Psoas muscle (tissue), 8 donors: ENCODE results near the gene MYL4. TPM values are rescaled to one million over a fixed set of nuclear protein-coding genes. Genes with fewer than 3 reads are reported as not detected.
"Not testable (repeated sequence)": the region's sequence is repeated elsewhere in the genome, so short reads cannot be mapped to it uniquely, and the experiment has no call there.

ENCODE experiments used
- ATAC-seq, 4 donors: fragments of 200-7000 bp; cut with Tn5 transposase; one replicate each; pipeline ENCODE4 v1.9.1; 2020; ENCODE audit warnings: moderate library complexity in 3 of 4, mild to moderate bottlenecking in 2 of 4
- DNase-seq, 2 donors: peaks; one replicate each; pipeline ENCODE4 v3.0.0-alpha.2; 2020
- H3K27ac ChIP-seq: fragments of 200-600 bp; one replicate; pipeline ENCODE4 v1.8.0; 2022
- H3K27me3 ChIP-seq, 3 donors: fragments of 200-600 bp in 1 of 3; one replicate each; pipeline versions ENCODE4 v1.6.1 to v1.8.0; 2013 to 2022; ENCODE audit warnings: low read length in 2 of 3, mild to moderate bottlenecking in 2 of 3, moderate library complexity in 1 of 3; ENCODE audit not compliant: insufficient read depth in 3 of 3
- H3K36me3 ChIP-seq, 2 donors: fragments of 200-600 bp in 1 of 2; one replicate each; pipeline versions ENCODE4 v1.6.1 to v1.8.0; 2013 to 2022; ENCODE audit warnings: low read depth in 1 of 2, mild to moderate bottlenecking in 1 of 2, moderate library complexity in 1 of 2; ENCODE audit not compliant: insufficient read depth in 1 of 2
- H3K4me1 ChIP-seq: fragments of 200-600 bp; one replicate; pipeline ENCODE4 v1.8.0; 2022
- H3K4me3 ChIP-seq: fragments of 200-600 bp; one replicate; pipeline ENCODE4 v1.8.0; 2022; ENCODE audit warnings: mild to moderate bottlenecking
- H3K9me3 ChIP-seq: fragments of 200-600 bp; one replicate; pipeline ENCODE4 v1.8.0; 2022
- WGBS, 3 donors: extraction: QIAGEN DNeasy Blood & Tissue Kit; methylation state at CpG; one replicate each; pipeline versions ENCODE4 v1.1.6 to v1.1.7; 2013; 5-methylcytosine and 5-hydroxymethylcytosine counted together
- intact Hi-C, 2 donors: fragments of 100-400 bp; cut with DNase I; formaldehyde crosslinking; loops; one replicate each; pipeline versions ENCODE4 v1.11.0 to v1.14.2; 2022
- long read RNA-seq, 2 donors: library from polyadenylated mRNA; unstranded; transcript quantifications; one replicate each; pipeline ENCODE4 v2.0.0, GENCODE V29; 2021
- polyA plus RNA-seq, 3 donors: library from polyadenylated mRNA; stranded (reverse); fragments of 200-250 nt; gene quantifications; one replicate each; pipeline ENCODE4 v1.2.3, GENCODE V29; 2013
- total RNA-seq, 4 donors: library from RNA; stranded (reverse); fragmentation: NEBNext Ultra II Directional in 2 of 4; extraction: Animal tissue kit (Norgen Biotek cat#: 25700) in 2 of 4; gene quantifications; one replicate each; pipeline versions ENCODE4 v1.2.1 to v1.2.4, GENCODE V29; 2021 to 2023
- TF ChIP-seq, protein P1 (sequence below): fragments of 200-600 bp; IDR thresholded peaks from one replicate; pipeline ENCODE4 v1.8.0; 2022; ENCODE audit warnings: antibody characterized with exemption
- donor health status: healthy with polysubstance abuse.
- donor health status: DM: no; HTN: no; CAD: no; lungs with moderate emphysema.
- donor health status: Bipolar disorder and iron deficiency.
- donor health status: healthy.
- donor health status: DM: yes; HTN: yes; CAD: no.
- donor health status: DM: no; HTN: no; CAD: no.
- donor health status: DM: no; HTN: no; CAD: no.
- donor health status: DM: yes; HTN: yes; CAD: no.

The MYL4 gene
- 1 to 10 TPM in 3 of 4 donors, under 1 TPM in 1; 0.89 to 6.7 (median 2.4) TPM for total RNA-seq
- 1 to 10 TPM in 2 of 3 donors, under 1 TPM in 1; 0.52 to 4.5 (median 1.3) TPM for polyA plus RNA-seq
- long read RNA-seq, donor 1, partial matches to known transcripts: 1 of 2 reads
- long read RNA-seq, donor 1, other reads (novel, unspliced or antisense): 1 of 2 reads
- long read RNA-seq, donor 2, partial matches to known transcripts: 0 of 1 reads
- long read RNA-seq, donor 2, other reads (novel, unspliced or antisense): 0 of 1 reads

GRCh38 chr17:47208744-47209488 is at the start of gene MYL4:
MYL4 (plus strand) TSS chr17:47209348; CDS start chr17:47209423, 75 bp downstream.
- Histone ChIP-seq H3K4me1 (peaks cover 15% of the 10 kb centered on the region), H3K27ac (no peak within 1 kb of the TSS), H3K4me3 (no peak within 1 kb of the TSS), H3K9me3 (no peaks in the 10 kb centered on the region), H3K27me3 (no peaks in the 10 kb centered on the region), H3K36me3 (no peaks in the 10 kb centered on the region)
- ATAC-seq (no peak), DNase-seq (no peak)
- TF ChIP-seq, protein P1, sequence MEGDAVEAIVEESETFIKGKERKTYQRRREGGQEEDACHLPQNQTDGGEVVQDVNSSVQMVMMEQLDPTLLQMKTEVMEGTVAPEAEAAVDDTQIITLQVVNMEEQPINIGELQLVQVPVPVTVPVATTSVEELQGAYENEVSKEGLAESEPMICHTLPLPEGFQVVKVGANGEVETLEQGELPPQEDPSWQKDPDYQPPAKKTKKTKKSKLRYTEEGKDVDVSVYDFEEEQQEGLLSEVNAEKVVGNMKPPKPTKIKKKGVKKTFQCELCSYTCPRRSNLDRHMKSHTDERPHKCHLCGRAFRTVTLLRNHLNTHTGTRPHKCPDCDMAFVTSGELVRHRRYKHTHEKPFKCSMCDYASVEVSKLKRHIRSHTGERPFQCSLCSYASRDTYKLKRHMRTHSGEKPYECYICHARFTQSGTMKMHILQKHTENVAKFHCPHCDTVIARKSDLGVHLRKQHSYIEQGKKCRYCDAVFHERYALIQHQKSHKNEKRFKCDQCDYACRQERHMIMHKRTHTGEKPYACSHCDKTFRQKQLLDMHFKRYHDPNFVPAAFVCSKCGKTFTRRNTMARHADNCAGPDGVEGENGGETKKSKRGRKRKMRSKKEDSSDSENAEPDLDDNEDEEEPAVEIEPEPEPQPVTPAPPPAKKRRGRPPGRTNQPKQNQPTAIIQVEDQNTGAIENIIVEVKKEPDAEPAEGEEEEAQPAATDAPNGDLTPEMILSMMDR: no peak
- WGBS, 3 donors: 57 to 73% (median 63%) methylated on average over 6 of the region's 6 CpGs
- intact Hi-C loops: no loop called here

- TF ChIP-seq, protein P1: no peak
- H3K27me3 ChIP-seq: no peaks in the 10 kb centered on the region
- H3K4me3 ChIP-seq: no peak overlapping the region
Measured at GRCh38 chr17:47162013-47162622, 47.0 kb upstream of the MYL4 start.

GRCh38 chr17:47164263-47164662 is 44.9 kb upstream of the MYL4 start:
- DNase-seq (no peak), ATAC-seq (no peak)
- WGBS, 3 donors: 70 to 90% (median 73%) methylated on average over 5 of the region's 5 CpGs
- Histone ChIP-seq H3K36me3 (peaks cover 2 to 70% of the 10 kb centered on the region in 2 donors), H3K27me3 (no peaks in the 10 kb centered on the region), H3K4me1 (peaks cover 5% of the 10 kb centered on the region), H3K9me3 (no peaks in the 10 kb centered on the region), H3K4me3 (no peak overlapping the region), H3K27ac (no peak overlapping the region)
- TF ChIP-seq, protein P1: no peak
- intact Hi-C loops: no loop called here

More at GRCh38 chr17:47162013-47162622, 47.0 kb upstream of the MYL4 start:
- WGBS, 3 donors: 72 to 80% (median 80%) methylated on average over 2 of the region's 2 CpGs
- peaks cover 0 to 70% of the 10 kb centered on the region in 2 donors for H3K36me3 ChIP-seq
- H3K27ac ChIP-seq: no peak overlapping the region
- DNase-seq (no peak), ATAC-seq (no peak)
- intact Hi-C loops: no loop called here
- H3K4me1 ChIP-seq: peaks cover 3% of the 10 kb centered on the region
- no peaks in the 10 kb centered on the region for H3K9me3 ChIP-seq

- Histone ChIP-seq H3K27ac (no peak overlapping the region), H3K4me3 (no peak overlapping the region), H3K27me3 (no peaks in the 10 kb centered on the region), H3K9me3 (no peaks in the 10 kb centered on the region), H3K4me1 (peaks cover 5% of the 10 kb centered on the region), H3K36me3 (peaks cover 2 to 69% of the 10 kb centered on the region in 2 donors)
- ATAC-seq: peak in 1 of 4 donors; percentile 44
- DNase-seq: no peak
- intact Hi-C loops: no loop called here
- TF ChIP-seq, protein P1: no peak
- WGBS, 3 donors: 24 to 53% (median 44%) methylated on average over 2 of the region's 2 CpGs
Measured at GRCh38 chr17:47165137-47165536, 44.0 kb upstream of the MYL4 start.

- H3K27me3 ChIP-seq, H3K27ac ChIP-seq, H3K4me3 ChIP-seq, H3K9me3 ChIP-seq, intact Hi-C loops, H3K4me1 ChIP-seq, DNase-seq: not testable (repeated sequence)
- ATAC-seq: peak in 2 of 4 donors; percentile 33 to 43
- 36 to 44% (median 37%) methylated on average over 5 of the region's 5 CpGs for WGBS, 3 donors
- H3K36me3 ChIP-seq: peaks cover 2 to 63% of the 10 kb centered on the region in 2 donors
Measured at GRCh38 chr17:47166854-47167253, 42.3 kb upstream of the MYL4 start.

DNA sequence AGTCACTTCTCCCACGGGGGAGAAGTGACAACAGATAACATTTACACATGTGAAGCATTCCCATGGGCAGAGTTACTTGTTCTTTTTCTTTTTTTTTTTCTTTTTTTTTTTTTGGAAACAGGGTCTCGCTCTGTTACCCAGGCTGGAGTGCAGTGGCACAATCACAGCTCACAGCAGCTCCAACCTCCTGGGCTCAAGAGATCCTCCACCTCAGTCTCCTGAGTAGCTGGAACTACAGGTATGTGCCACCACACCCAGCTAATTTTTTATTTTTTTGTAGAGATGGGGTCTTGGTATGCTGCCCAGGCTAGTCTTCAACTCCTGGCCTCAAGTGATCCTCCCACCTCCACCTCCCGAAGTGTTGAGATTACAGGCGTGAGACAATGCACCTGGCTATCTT is 40.3 kb upstream of the MYL4 start:
- H3K4me3 ChIP-seq, intact Hi-C loops, DNase-seq, H3K27ac ChIP-seq, ATAC-seq, H3K9me3 ChIP-seq, H3K27me3 ChIP-seq, H3K4me1 ChIP-seq: not testable (repeated sequence)
- H3K36me3 ChIP-seq: peaks cover 2 to 69% of the 10 kb centered on the region in 2 donors
- WGBS, 3 donors: 91 to 96% (median 91%) methylated on average over 4 of the region's 4 CpGs
